ENCODE data around the gene GGT6.

Gene GGT6

GRCh38 chr17:4587195-4587594, 26.8 kb upstream of the GGT6 start:
- TF ChIP-seq, protein P1, sequence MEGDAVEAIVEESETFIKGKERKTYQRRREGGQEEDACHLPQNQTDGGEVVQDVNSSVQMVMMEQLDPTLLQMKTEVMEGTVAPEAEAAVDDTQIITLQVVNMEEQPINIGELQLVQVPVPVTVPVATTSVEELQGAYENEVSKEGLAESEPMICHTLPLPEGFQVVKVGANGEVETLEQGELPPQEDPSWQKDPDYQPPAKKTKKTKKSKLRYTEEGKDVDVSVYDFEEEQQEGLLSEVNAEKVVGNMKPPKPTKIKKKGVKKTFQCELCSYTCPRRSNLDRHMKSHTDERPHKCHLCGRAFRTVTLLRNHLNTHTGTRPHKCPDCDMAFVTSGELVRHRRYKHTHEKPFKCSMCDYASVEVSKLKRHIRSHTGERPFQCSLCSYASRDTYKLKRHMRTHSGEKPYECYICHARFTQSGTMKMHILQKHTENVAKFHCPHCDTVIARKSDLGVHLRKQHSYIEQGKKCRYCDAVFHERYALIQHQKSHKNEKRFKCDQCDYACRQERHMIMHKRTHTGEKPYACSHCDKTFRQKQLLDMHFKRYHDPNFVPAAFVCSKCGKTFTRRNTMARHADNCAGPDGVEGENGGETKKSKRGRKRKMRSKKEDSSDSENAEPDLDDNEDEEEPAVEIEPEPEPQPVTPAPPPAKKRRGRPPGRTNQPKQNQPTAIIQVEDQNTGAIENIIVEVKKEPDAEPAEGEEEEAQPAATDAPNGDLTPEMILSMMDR (IDR thresholded peaks at IDR 0.05; ENCODE audit: insufficient read depth, low read depth, low read length, missing control alignments), result no peak
- DNase-seq (ENCODE audit: low read depth), result no peak

GRCh38 chr17:4586043-4586442, 25.7 kb upstream of the GGT6 start:
- no peak overlapping the region for H3K4me3 ChIP-seq (ENCODE audit: low read depth, low read length)
- TF ChIP-seq, protein P1 (IDR thresholded peaks at IDR 0.05; ENCODE audit: insufficient read depth, low read depth, low read length, missing control alignments), result no peak
- DNase-seq (ENCODE audit: low read depth), result no peak

More at GRCh38 chr17:4587195-4587594, 26.8 kb upstream of the GGT6 start:
- no peak overlapping the region for H3K4me3 ChIP-seq (ENCODE audit: low read depth, low read length)

GRCh38 chr17:4585638-4585994, 25.2 kb upstream of the GGT6 start:
- H3K4me3 ChIP-seq (ENCODE audit: low read depth, low read length), result no peak overlapping the region
- DNase-seq (ENCODE audit: low read depth), result no peak
- TF ChIP-seq, protein P1 (IDR thresholded peaks at IDR 0.05; ENCODE audit: insufficient read depth, low read depth, low read length, missing control alignments), result no peak

GRCh38 chr17:4584917-4585637, 24.7 kb upstream of the GGT6 start:
- H3K4me3 ChIP-seq (ENCODE audit: low read depth, low read length), result no peak overlapping the region

DNA sequence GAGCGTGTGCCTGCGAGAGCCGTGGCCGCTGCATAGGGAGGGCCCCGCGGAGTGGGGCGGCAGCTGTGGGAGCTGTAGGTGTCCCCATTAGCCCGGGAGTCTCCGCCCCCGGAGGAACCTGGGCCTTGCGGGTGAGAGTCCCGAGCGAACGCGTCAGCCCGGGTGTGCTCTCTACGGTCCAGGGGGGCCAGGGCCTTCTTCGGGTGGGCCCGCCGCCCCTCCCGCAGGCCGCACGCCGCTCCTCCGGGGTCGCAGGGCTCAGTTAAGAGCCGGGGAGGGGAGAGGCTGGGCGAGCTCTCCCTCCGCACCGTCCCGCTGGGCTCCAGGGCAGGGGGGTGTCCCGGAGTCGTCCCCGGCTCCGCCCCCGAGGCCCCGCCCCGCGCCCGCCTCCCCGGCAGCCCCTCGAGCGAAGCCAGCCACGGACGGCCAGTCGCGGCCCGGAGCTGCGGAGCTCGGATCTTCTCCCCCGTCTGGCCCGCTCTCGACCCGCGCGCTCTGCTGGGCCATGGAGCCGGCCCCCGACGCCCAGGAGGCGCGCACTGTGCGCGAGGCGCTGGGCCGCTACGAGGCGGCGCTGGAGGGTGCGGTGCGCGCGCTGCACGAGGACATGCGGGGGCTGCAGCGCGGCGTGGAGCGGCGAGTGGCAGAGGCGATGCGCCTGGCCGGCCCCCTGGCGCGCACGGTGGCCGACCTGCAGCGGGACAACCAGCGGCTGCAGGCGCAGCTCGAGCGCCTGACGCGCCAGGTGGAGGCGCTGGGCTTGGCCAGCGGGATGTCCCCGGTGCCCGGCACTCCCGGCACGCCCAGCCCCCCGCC, 23.9 kb upstream of the GGT6 start, which contains the start of gene SMTNL2:
TSS of gene SMTNL2 (plus strand) at position 429 of the 816 bp plus-strand sequence. CDS start at position 506, 77 bp downstream.
- no peak for DNase-seq (ENCODE audit: low read depth)
- TF ChIP-seq, protein P1 (IDR thresholded peaks at IDR 0.05; ENCODE audit: insufficient read depth, low read depth, low read length, missing control alignments), result no peak
- no peak within 1 kb of the TSS for H3K4me3 ChIP-seq (ENCODE audit: low read depth, low read length)

More at GRCh38 chr17:4584917-4585637, 24.7 kb upstream of the GGT6 start:
- TF ChIP-seq, protein P1 (IDR thresholded peaks at IDR 0.05; ENCODE audit: insufficient read depth, low read depth, low read length, missing control alignments), result no peak
- DNase-seq (ENCODE audit: low read depth), result no peak

DNA sequence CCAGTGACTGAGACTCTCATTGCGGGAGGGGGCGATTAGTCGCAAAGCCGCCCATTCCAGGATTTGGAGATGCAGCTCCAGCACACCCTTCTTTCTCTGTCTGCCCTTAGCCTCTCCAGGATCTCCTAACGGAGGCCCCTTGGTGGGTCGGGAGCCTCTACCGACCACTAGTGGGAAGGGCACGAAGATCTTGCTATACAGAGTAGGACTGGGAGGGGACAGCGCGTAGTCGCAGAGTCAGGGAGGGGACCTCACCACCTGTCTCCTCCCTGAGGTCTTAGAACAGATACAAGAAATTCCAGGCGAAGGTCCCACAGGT, 23.4 kb upstream of the GGT6 start:
- H3K4me3 ChIP-seq (ENCODE audit: low read depth, low read length), result no peak overlapping the region
- no peak for DNase-seq (ENCODE audit: low read depth)
- TF ChIP-seq, protein P1 (IDR thresholded peaks at IDR 0.05; ENCODE audit: insufficient read depth, low read depth, low read length, missing control alignments), result no peak
